Mesenteric fat pad (tissue), 1 donor: Measurements from ENCODE around the gene NDOR1. TPM values are rescaled to one million over a fixed set of nuclear protein-coding genes. Genes with fewer than 3 reads are reported as not detected.
"Not testable (repeated sequence)": the region's sequence is repeated elsewhere in the genome, so short reads cannot be mapped to it uniquely, and the experiment has no call there.

Experiments
- DNase-seq: peaks from one replicate; pipeline ENCODE4 v3.0.0-alpha.2; 2020; ENCODE audit warnings: low spot score
- total RNA-seq: library from RNA; stranded (reverse); fragmentation: NEBNext Ultra II Directional; extraction: Animal tissue kit (Norgen Biotek cat#: 25700); gene quantifications from one replicate; pipeline ENCODE4 v1.2.1, GENCODE V29; 2021
- donor health status: DM: yes; HTN: yes; CAD: no.

Gene NDOR1
- total RNA-seq, 1 donor from 2014 or later: 10.4 TPM

- DNase-seq: no peak
Measured at GRCh38 chr9:137230705-137231371, 25.3 kb downstream of the NDOR1 start, which contains the start of gene SLC34A3. Gene SLC34A3 (plus strand): TSS chr9:137230901. CDS start chr9:137231703, 802 bp downstream.

- no peak for DNase-seq
Measured at GRCh38 chr9:137231372-137232039, 26.0 kb downstream of the NDOR1 start.

- no peak for DNase-seq
Measured at GRCh38 chr9:137232101-137232500, 26.6 kb downstream of the NDOR1 start.

- no peak for DNase-seq
Measured at GRCh38 chr9:137232510-137232909, 27.0 kb downstream of the NDOR1 start.

- DNase-seq: no peak
Measured at GRCh38 chr9:137233143-137233980, 27.9 kb downstream of the NDOR1 start.

GRCh38 chr9:137234055-137234697 is 28.7 kb downstream of the NDOR1 start:
- DNase-seq: no peak

- no peak for DNase-seq
Measured at GRCh38 chr9:137234758-137235423, 29.4 kb downstream of the NDOR1 start.

GRCh38 chr9:137235424-137236237 is 30.1 kb downstream of the NDOR1 start:
- no peak for DNase-seq

GRCh38 chr9:137236238-137236935 is 30.9 kb downstream of the NDOR1 start:
- peak; percentile 93 for DNase-seq

- DNase-seq: no peak
Measured at GRCh38 chr9:137236936-137237421, 31.5 kb downstream of the NDOR1 start.

GRCh38 chr9:137237759-137238726 is 32.5 kb downstream of the NDOR1 start:
- DNase-seq: no peak

GRCh38 chr9:137239541-137240200 is 34.2 kb downstream of the NDOR1 start:
- not testable (repeated sequence) for DNase-seq

GRCh38 chr9:137240318-137240840 is 34.9 kb downstream of the NDOR1 start:
- peak; percentile 93 for DNase-seq

- peak; percentile 99 for DNase-seq
Measured at GRCh38 chr9:137240841-137241489, 35.5 kb downstream of the NDOR1 start, which contains the start of gene TUBB4B. Gene TUBB4B (plus strand): TSS chr9:137241287. CDS start chr9:137241361, 74 bp downstream.

- DNase-seq: no peak
Measured at GRCh38 chr9:137241490-137242268, 36.2 kb downstream of the NDOR1 start.
